Stimulated activated CD4-positive, alpha-beta T cell treated with anti-CD3 and anti-CD28 coated beads, Interleukin-12 subunit alpha, Interleukin-12 subunit beta, amount 100 ng/mL, for 24 hours (primary cell): Measurements from ENCODE around the gene KCTD16.

ENCODE experiments used
- DNase-seq, 2 experiments: peaks; one replicate each; pipeline ENCODE4 v3.0.0-alpha.2; 2020; ENCODE audit warnings: low read depth in 2 of 2

KCTD16 gene

DNA sequence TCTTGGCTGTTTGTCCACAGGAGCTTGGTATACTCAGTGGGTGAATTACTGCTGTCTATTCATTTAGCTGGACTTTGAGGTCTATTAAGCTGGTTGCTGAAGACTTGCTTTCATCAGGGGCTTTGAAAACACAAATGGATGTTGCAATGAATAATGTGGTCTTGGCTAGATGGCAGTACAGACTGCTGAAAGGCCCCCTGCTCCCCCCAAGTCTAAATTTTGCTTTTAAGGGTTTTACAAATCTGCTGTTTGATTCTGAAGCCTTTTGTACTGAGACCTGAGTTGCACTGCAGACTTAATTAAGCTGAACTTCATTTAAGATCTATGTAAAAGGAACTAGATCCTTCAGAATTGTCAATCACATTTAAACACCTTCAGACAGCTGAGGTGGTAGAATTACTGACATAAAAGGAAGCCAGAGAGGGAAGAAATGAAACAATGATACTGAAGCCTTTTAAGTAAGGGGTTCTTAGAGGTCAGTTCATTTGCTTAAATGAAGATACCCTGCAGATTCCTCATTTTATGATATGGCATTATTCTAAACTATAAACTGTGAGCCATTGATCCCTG is 37.3 kb downstream of the KCTD16 start:
- no peak for DNase-seq

DNA sequence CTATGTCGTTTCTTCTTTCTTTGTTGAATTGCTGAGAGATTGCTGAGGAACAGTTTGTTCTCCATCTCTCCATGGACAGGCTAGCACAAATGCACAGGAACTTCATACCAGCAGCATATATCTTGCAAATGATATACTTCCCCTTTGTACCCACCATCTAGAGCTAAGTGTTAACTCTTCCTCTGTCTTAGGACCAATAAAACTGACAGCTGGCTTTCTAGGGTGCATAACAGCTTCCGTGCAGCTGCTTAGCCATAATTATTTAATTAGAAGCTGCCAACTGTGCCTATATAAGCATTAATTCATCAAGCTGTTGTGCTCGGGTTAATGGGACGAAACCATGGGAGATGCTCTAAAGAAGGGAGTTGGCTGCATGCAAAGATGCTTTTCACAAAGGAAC is 38.7 kb downstream of the KCTD16 start:
- no peak for DNase-seq

DNA sequence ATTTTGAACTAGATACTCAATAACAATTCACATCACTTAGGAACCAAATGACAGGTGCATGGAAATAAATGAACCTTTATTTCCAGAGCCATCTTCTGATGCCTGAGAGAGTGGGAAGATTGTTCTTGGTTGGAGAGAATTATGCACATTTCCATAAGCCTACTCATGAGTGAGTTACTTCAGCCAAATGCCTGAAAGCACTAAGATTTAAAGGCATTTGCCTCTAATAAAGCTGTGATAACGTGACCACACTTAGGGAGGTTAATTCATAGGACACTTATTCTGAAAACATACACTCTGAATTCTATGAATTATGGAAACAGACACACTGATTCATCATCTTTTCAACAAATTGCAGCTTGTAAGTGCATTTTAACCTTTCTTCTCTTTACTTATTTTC is 40.0 kb downstream of the KCTD16 start:
- no peak for DNase-seq

DNA sequence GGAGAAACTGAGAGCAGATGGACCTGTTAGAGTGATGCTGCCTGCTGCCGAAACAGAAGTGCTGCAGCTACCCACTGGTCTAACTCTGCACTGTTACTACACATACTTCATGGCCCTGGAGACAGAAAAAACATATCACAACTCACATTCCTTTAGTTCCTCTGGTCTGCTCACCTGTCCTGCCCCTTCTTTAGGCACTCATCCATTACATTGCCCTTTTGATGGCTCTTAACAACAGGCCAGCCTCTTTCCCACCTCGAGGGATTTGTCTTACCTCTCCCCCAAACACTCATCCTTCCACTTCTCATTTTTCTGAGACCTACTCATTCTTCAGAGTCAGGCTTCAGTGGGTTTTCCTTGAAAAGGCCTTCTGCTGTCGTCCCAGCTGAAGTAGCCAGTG is 49.2 kb downstream of the KCTD16 start:
- DNase-seq = no peak

DNA sequence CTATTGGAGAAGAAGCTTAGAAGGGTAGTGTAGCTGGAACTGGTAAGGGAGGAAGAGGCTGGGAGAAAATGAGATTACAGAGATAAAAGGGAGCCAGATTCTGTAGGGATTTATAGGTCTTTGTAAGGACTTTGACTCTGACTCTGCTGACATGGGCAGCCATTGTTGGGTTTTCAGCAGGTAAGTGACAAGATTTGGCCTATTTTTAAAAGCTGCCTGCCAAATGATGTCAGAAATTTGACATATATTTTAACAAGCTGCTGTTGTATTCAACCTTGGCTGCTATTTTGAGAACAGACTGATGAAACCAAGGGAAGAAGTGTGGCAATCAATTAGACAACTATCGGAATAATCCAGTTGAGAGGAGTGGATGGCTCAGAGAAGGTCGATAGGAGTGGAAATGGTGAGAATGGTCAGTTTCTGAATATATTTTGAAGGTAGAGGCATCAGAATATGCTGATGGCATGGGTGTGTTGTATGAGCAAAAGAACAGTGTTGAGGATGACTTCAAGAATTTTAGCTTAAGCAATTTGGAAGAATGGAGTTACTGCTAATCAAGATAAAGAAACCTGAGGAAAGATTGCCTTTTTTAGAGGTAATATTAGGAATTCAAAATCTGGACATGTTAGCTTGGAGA is 56.8 kb downstream of the KCTD16 start:
- no peak for DNase-seq

DNA sequence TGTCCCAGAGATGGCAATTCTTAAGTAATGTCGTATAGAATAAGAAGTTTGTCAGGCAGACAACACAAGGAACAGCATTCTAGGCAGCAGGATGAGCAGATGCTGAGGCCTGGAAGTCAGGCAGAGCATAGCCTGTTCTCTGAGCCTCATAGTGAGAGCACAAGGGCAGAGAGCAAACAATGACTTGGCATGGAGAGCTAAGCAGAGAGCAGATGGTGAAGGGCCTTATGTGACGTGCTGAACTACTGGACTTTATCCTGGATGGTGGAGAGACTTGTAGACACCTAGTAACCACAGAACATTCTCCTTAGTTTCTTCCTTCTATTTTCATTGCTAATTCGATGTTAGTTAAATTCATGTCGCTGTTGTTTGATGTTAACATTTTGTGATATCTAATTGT is 60.1 kb downstream of the KCTD16 start:
- DNase-seq = no peak

DNA sequence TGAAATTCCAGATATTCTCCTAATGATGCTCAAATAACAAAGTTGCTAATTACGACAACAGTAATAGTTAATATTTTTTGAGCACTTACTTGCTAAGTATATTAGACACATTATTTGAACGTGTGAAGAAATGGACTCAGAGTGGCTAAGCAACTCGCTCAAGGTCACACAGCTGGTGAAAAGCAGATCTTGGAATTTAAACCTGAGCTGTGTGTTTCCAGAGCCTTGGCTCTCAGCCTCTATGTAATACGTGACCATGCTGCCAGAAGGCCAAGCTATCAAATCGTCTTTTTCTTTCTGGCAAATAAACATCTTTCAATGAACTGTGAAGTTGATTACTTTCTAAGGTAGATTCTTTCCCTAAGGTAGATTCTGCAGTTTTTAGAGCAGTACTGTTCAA is 61.6 kb downstream of the KCTD16 start:
- DNase-seq = no peak

DNA sequence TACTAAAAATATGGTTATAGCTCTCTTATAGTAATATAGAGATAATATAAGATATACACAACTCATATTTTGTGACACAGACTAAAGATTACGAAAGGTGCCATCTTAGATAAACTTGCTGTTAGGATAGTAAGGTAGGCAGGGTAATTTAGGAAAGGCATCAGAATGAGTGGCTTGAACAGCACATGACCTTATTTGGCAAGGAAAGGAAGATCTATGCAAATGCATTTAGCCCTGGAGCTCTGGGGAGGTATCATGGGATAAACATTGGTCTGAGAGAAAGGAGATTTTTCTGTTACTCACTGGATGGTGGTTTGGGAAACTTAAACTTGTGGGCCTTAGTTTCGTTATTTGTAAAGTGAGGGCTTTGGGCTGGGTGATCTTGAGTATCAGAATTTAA is 65.8 kb downstream of the KCTD16 start:
- DNase-seq = no peak

DNA sequence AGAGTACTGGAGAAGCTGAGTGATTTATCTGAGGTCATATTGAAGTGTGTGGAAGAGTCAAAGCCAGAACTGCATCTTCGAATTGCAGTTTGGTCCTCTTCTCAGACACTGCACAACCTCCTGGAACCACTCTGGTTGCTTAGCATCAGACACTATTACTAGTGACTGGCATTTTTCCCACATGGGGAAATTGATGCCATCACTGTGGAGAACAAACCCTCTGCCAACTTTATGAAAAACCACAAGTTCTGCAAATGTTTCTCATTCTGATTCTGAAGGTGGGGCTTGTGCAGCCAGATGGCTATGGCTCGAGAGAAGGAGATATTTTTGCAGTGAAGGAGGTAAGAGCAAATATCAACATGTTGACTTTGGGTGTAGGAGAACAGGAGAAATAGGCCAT is 67.2 kb downstream of the KCTD16 start:
- no peak for DNase-seq

DNA sequence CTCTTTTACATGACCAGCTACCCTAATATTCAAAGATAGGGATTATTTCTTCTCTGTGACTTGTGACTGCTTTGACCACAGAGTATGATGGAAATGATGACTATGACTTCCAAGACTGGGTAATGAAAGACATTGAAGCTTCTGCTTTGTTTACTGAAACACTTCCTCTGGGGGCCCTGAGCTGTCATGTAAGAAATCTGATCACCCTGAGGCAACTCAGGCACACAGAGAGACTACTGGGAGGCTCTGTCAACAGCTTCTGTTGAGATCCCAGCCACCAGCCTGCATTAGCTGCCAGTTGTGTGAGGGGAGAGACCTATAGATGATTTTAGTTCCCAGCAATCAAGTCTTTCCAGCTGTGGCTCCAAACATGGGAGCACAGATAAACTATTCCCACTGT is 76.5 kb downstream of the KCTD16 start:
- DNase-seq = no peak

DNA sequence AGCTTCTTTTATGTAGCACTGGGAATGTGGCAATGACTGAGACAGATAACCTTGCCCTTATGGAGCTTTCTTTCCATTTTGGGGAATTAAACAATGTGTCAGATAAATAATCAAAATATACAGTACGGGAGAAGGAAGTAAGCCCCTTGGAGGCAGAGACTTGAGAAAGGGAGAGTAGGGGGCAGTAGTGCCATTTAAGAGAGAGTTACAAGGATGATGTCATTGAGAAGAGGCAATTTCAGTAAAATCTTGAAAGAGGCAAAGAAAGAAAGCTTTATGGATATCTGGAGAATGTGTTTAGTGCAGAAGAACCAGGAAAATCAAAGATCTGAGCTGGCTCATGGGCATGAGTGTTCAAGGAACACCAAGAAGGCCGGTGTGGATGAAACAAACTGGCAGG is 77.3 kb downstream of the KCTD16 start:
- DNase-seq = no peak

DNA sequence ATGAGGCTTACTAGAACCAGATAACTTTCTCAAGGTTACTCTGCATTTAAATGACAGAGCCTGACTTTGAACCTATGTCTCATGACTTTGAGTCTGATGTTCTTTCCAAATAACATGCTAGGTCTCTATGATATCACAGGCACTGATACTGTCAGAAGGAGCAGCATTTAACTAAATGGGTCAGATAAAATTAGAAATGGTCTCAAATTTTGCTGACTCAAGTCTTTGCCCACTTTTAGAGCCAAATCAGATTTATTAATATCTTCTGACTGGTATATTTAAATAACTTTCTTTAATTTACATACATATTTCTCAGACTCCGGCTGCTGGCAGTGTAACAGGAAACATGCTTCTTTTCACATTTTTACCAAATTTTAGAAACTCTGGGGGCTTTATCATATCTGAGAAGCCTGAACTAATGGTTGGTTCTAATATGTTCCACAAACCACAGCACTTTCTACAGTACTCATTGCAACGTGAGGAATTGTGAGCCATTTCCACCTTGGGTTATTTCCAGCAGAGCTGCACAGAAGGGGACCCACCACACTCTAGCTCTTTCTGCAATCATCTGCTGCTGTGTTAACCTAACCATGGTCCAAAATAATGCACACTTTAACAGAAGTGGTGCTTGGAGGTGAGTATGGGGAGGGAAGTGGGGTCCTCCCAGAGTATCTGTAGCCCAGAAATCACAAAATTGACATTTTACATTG is 79.2 kb downstream of the KCTD16 start:
- no peak for DNase-seq

DNA sequence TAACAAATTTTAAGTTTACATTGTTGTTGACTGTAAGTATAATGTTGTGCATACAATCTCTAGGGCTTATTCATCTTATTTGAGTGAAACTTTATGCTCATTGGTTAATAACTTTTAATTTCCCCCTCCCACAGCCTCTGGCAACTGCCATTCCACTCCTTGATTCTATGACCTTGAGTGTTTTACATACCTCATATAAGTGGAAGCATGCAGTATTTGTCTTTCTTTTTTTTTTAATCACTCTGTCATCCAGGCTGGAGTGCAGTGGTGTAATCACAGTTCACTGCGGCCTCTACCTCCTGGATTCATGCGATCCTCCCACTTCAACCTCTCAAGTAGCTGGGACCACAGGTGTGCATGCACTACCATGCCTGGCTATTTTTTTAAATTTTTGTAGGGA is 83.9 kb downstream of the KCTD16 start:
- DNase-seq = no peak

DNA sequence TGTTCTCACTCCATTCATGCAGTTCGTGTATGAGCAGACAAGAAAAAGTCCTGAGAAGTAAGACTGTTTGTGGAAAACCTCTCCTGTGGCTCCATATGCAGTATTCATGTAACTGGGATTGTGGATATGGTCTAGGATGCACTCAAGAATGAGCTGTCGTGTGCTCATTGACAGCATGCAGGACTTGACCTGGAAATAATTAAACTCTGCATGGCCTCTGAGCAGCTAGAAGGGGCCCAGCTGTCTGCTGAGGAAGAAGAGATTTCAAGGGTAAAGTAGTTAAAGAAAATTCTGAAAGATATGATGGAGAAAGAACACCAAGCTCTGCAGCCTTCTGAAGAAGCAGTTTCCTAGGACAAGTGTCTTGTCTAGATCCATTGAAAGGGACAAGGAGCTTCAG is 89.4 kb downstream of the KCTD16 start:
- DNase-seq = no peak

DNA sequence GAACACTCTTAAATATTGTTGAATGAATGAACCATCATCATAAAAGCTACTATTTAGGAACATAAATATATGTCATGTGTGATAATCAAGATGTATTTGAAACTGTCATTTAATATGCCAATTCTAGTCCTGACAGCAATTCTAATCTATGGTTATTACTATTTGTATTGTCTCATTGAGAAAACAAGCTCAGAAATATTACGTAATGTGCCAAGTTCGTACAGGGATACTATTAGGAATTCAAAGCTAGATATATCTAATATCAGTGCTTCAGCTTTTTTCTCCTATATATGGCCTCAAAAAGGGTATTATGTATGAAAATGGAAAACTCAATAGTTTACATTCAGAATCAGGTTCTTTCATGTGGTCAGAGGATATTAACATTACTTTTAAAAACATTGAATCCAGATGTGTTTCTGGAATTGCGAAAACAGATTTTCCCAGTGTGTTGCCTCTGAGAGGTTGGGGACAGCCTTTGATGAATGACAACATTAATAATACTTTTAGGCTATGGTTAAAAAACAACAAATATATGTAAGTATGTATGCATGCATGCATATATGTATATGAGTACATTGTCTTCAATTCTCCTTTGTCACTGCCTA is 95.1 kb downstream of the KCTD16 start:
- no peak for DNase-seq

DNA sequence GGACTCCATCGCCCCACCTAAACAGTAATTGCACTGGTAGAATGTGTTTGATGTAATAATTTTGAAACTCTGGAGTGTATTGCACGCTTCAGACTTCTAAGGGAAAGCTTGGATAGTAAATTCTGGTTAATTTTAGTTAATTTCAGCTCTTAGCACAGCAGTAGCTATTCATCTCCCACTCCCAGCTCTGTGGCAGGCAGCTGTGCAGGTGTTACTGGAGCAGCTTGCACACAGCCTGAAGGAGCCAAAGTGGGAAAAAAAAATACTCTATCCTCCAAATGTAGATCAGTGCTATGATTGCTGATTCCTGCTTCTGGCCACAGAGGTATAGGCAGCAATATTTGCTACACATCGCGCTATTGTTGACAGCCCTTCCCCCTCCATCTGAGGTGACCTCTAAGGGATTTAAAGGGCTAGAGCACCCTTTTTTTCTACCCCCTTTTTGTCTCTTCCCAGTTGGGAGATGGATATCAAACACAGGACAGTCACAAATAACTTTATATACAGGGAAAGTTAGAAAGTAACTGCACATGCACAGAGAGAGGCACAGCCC is 97.4 kb downstream of the KCTD16 start:
- DNase-seq = no peak

DNA sequence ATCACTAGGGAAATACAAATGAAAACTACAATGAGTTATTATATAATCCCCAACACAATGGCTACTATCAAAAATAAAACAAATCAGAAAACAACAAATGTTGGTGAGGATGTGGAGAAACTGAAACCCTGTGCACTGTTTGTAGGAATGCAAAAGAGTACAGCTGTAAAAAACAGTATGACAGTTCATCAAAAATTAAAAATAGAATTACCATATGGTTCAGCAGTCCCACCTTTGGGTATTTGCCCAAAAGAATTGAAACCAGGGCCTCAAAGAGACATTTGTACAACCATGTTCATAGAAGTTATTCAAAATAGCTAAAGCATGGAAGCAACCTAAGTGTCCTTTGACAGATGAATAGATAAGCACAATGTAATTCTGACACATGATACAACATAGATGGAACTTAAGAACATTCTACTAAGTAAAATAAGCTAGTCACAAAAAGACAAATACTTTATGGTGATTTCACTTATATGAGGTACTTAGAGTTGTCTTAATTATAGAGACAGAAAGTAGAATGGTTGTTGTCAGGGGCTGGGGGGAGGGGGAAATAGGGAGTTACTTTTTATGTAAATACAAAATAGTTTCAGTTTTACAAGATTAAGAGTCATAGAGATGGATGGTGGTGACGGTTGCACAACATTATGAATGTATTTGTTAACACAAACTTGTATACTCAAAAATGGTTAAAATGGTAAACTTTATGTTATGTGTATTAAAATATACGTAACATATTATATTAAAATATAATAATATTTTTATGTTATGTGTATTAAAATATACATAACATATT is 102.8 kb downstream of the KCTD16 start:
- DNase-seq = no peak

DNA sequence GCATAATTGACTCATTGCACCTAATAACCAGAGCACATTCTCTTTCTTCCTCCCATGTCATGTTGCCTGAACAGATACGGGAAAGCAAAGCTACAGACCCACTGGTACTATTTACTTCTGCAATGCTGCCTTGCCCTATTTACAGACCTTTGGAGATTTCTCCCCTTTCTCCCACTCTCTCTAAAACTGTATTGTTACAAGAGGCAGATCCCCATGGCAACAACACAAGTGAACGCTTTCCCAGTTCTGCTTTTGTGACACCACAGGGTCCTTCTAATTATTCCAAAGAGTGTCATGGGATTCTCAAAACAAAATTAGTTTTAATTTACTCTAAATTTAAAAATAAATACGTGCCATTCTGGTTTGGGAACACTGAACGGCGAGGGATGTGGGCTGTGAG is 104.7 kb downstream of the KCTD16 start:
- no peak for DNase-seq

DNA sequence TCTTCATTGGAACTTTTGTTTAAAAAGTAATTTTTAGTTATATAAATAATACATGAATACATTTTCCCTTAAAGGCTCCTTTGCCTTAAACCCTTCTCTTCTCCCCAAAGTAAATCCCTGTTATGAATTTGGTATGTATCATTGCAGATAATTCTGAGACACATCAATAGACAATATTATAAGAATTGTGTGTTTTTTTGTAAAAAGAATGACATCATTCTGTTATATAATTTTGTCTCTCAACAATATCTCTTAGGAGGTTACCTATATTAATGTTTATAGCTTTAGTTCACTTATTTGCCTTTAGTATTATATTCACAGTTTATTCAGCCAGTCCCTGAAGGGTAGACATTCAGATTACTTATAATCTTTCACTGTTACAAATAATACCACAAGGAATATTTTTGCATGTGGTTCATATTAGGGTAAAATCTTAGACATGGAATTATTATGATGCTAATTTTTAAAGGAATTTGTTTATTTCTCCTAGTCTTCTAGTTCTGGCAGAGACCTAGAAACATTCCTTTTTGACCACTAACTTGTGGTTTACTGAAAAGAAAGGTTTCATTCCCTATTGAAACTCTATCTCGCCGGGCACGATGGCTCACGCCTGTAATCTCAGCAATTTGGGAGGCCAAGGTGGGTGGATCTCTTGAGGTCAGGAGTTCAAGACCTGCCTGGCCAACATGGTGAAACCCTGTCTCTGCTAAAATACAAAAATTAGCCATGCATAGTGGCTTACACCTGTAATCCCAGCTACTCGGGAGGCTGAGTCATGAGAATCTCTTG is 105.6 kb downstream of the KCTD16 start:
- no peak for DNase-seq

DNA sequence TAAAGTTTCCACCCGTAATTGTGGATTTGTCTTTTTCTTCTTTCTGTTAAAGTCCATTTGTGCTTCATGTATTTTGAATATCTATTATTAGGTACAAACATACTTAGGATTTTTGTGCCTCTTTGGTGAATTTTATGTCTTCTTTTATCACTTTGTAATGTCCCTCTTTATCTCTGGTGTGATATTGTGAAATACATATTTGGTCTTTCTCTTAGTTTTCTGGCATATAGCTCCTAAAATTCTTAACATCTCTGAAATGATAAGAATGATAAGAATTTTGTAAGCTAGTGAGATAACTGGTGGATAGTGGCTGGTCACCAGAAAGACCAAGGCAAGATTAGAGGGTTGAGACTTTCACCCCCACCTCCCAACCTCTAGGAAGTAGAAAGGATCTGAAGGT is 111.1 kb downstream of the KCTD16 start:
- no peak for DNase-seq

DNA sequence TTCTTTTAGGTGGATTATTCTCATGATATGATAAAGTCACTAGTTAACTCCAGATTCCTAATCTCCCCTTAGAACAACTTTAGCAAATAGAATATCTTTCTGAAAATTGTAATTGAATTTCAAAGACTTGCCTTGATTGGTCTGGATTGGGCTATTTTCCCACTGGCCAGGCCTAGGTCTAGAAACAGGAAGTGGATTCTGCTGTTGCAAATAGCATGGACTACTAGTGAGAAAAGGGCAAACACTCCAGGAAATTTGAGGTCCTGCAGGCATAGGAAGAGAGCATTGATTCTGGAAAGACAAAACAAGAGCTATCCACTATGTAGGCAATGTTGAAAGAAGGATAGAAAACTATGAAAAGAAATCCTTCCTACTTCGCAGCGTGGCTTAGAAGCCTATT is 113.4 kb downstream of the KCTD16 start:
- no peak for DNase-seq
